HCT116 (cell line): Measurements from ENCODE around the gene LRP1B. TPM values are rescaled to one million over a fixed set of nuclear protein-coding genes. Genes with fewer than 3 reads are reported as not detected.

Experiments
- ATAC-seq: fragments of 200-7000 bp; cut with Tn5 transposase; 2 replicates; pipeline ENCODE4 v1.9.1; 2020; ENCODE audit warnings: mild to moderate bottlenecking, moderate library complexity
- BruUV-seq: library from RNA; stranded (reverse); fragments of 400-500 nt; replicated peaks from 2 replicates; lab custom pipeline; 2021; lab: Mats Ljungman, UMichigan
- CTCF ChIA-PET: fragments of 300-600 bp; sonication (Branson Sonifier 250); formaldehyde crosslinking; loops from one replicate; lab custom pipeline; 2021; ENCODE audit warnings: antibody characterized with exemption; lab: Charles Lee
- POLR2A ChIA-PET: fragments of 300-600, 350-600 bp; sonication (Branson Sonifier 250); formaldehyde crosslinking; loops from one replicate; lab custom pipeline; 2021; ENCODE audit warnings: antibody characterized with exemption; lab: Charles Lee
- RAD21 ChIA-PET, 2 experiments: fragments of 300-600 bp; sonication (Branson Sonifier 250); formaldehyde crosslinking; loops; one replicate each; lab custom pipeline; 2023; ENCODE audit warnings: low total read pairs in 2 of 2; ENCODE audit not compliant: uncharacterized antibody in 2 of 2, unreplicated experiment in 2 of 2, low non-redundant PET in 1 of 2; lab: Charles Lee
- DNase-seq: peaks from one replicate; pipeline ENCODE4 v3.0.0-alpha.2; 2010; ENCODE audit warnings: low read depth, low spot score
- H2AFZ ChIP-seq: fragments of 200-600 bp; shearing (Covaris generic), sonication (generic); 2 replicates; pipeline ENCODE4 v1.6.1; 2017; ENCODE audit warnings: low read depth, mixed run types, mixed read lengths, antibody characterized with exemption, low read length; ENCODE audit not compliant: poor library complexity, severe bottlenecking
- H3K27ac ChIP-seq: 2 replicates; pipeline ENCODE4 v1.5.1; 2012; ENCODE audit warnings: low read depth, low read length
- H3K27me3 ChIP-seq: fragments of 200-600 bp; sonication (generic); 2 replicates; pipeline ENCODE4 v1.6.1; 2016; ENCODE audit warnings: mixed run types, low read length, mixed read lengths; ENCODE audit not compliant: insufficient read depth
- H3K36me3 ChIP-seq, 2 experiments: fragments of 200-500 bp in 1 of 2; fragments of 200-600 bp in 1 of 2; sonication (Bioruptor generic) in 1 of 2; sonication (generic) in 1 of 2; 2 replicates each; pipeline versions ENCODE4 v1.5.1 to v1.6.1; 2014 to 2016; ENCODE audit warnings: low read length in 2 of 2, inconsistent platforms in 1 of 2, mixed read lengths in 1 of 2, mixed run types in 1 of 2; ENCODE audit not compliant: insufficient read depth in 2 of 2, control insufficient read depth in 1 of 2
- H3K4me1 ChIP-seq, 2 experiments: fragments of 200-600 bp in 1 of 2; sonication (generic) in 1 of 2; 2 replicates each; pipeline versions ENCODE4 v1.5.1 to v1.6.1; 2012 to 2017; ENCODE audit warnings: low read length in 2 of 2, inconsistent platforms in 1 of 2, mild to moderate bottlenecking in 1 of 2, mixed read lengths in 1 of 2, mixed run types in 1 of 2, moderate library complexity in 1 of 2; ENCODE audit not compliant: insufficient read depth in 2 of 2, control insufficient read depth in 1 of 2
- H3K4me2 ChIP-seq: fragments of 200-600 bp; sonication (generic); 2 replicates; pipeline ENCODE4 v1.6.1; 2017; ENCODE audit warnings: mixed run types, low read length, mixed read lengths
- H3K4me3 ChIP-seq, 2 experiments: fragments of 200-600 bp in 1 of 2; sonication (generic) in 1 of 2; replicated peaks in 1 of 2; 2 replicates each; pipeline ENCODE4 v1.5.1; 2011 to 2016; ENCODE audit warnings: low read length in 2 of 2, control low read depth in 1 of 2, low read depth in 1 of 2, mild to moderate bottlenecking in 1 of 2, mixed read lengths in 1 of 2, mixed run types in 1 of 2
- H3K79me2 ChIP-seq: fragments of 200-600 bp; sonication (generic); 2 replicates; pipeline ENCODE4 v1.6.1; 2017; ENCODE audit warnings: mild to moderate bottlenecking, mixed run types, low read length, moderate library complexity, mixed read lengths; ENCODE audit not compliant: insufficient read depth
- H3K9ac ChIP-seq: fragments of 200-600 bp; sonication (generic); 2 replicates; pipeline ENCODE4 v1.6.1; 2016; ENCODE audit warnings: low read length, mixed read lengths
- H3K9me2 ChIP-seq: fragments of 200-600 bp; sonication (generic), shearing (Covaris generic); 2 replicates; pipeline ENCODE4 v1.6.1; 2017; ENCODE audit warnings: mixed run types, mild to moderate bottlenecking, moderate library complexity; ENCODE audit not compliant: insufficient read depth
- H3K9me3 ChIP-seq, 2 experiments: fragments of 200-500 bp in 1 of 2; fragments of 200-600 bp in 1 of 2; sonication (Bioruptor generic) in 1 of 2; sonication (generic) in 1 of 2; 2 replicates each; pipeline ENCODE4 v1.6.1; 2014 to 2017; ENCODE audit warnings: low read length in 2 of 2, mixed read lengths in 2 of 2, inconsistent platforms in 1 of 2, low read depth in 1 of 2, mild to moderate bottlenecking in 1 of 2, mixed run types in 1 of 2, moderate library complexity in 1 of 2; ENCODE audit not compliant: control insufficient read depth in 1 of 2, insufficient read depth in 1 of 2
- H4K20me1 ChIP-seq: fragments of 200-600 bp; sonication (generic), shearing (Covaris generic); 2 replicates; pipeline ENCODE4 v1.6.1; 2017; ENCODE audit warnings: mixed run types, mild to moderate bottlenecking, moderate library complexity; ENCODE audit not compliant: insufficient read depth
- RAD21 ChIP-seq: IDR thresholded peaks from 2 replicates; pipeline ENCODE4 v1.6.1; 2012; ENCODE audit warnings: low read depth, mild to moderate bottlenecking
- TCF7L2 ChIP-seq: IDR thresholded peaks from 2 replicates; pipeline ENCODE4 v1.7.0; 2011; ENCODE audit warnings: borderline replicate concordance, inconsistent platforms; ENCODE audit not compliant: insufficient read depth, insufficient read length; ENCODE audit errors: extremely low read depth
- YY1 ChIP-seq: IDR thresholded peaks from 2 replicates; pipeline ENCODE4 v1.6.1; 2011; ENCODE audit warnings: low read length, low read depth, moderate library complexity, mild to moderate bottlenecking; ENCODE audit not compliant: insufficient replicate concordance; ENCODE audit errors: extremely low read depth
- intact Hi-C: fragments of 100-400 bp; cut with micrococcal nuclease; formaldehyde crosslinking; loops from 2 replicates; pipeline ENCODE4 v1.10.0; 2022
- total RNA-seq: library from RNA; stranded (reverse); gene quantifications from one replicate; pipeline ENCODE4 v1.2.1, GENCODE V29; 2021; ENCODE audit not compliant: unreplicated experiment
- TF ChIP-seq, protein P1 (sequence below), 3 experiments: fragments of 200-600 bp in 1 of 3; sonication (generic) in 1 of 3; IDR thresholded peaks in 2 of 3; conservative IDR thresholded peaks in 1 of 3; 2 replicates each; pipeline ENCODE4 v1.5.1; 2012 to 2017; ENCODE audit warnings: low read depth in 2 of 3, low read length in 2 of 3, antibody characterized with exemption in 1 of 3, borderline replicate concordance in 1 of 3, control low read depth in 1 of 3, mild to moderate bottlenecking in 1 of 3, mixed read lengths in 1 of 3, mixed run types in 1 of 3, moderate library complexity in 1 of 3; ENCODE audit not compliant: insufficient read depth in 1 of 3

Gene LRP1B
- total RNA-seq, 1 experiment from 2014 or later: 0.34 TPM

DNA sequence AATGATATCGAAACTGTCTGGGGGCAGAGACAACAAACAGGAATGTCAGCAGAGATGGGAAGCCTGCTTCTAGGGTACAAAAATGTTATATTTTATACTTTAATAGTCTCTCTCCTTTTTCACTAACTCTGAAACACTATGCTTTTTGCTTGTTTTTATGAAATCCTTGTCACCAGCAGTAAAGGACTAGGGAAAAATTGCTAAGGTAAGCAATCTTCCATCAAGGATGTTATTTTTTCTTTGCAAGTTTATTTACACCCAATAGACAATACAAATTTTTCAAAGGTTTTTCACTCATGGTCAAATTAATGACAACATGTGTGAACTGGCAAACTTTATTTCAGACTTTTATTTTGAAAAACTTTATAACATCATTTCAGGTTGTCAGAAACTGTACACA is 1884.8 kb downstream of the LRP1B start:
- CTCF ChIA-PET: no interaction called here
- Histone ChIP-seq H3K27ac (no peak overlapping the region), H3K9me3 (no peaks in the 10 kb centered on the region), H3K9ac (no peak overlapping the region), H3K4me1 (no peaks in the 10 kb centered on the region), H3K36me3 (no peaks in the 10 kb centered on the region), H2AFZ (no peak overlapping the region), H3K79me2 (no peaks in the 10 kb centered on the region), H3K27me3 (no peaks in the 10 kb centered on the region), H3K9me2 (no peaks in the 10 kb centered on the region), H3K4me2 (no peak overlapping the region), H4K20me1 (no peaks in the 10 kb centered on the region), H3K4me3 (no peak overlapping the region)
- RAD21 ChIA-PET: no interaction called here
- ATAC-seq (no peak), DNase-seq (no peak)
- POLR2A ChIA-PET: no interaction called here
- no TSS peak for BruUV-seq
- intact Hi-C loops: no loop called here
- no peak for TF ChIP-seq YY1

DNA sequence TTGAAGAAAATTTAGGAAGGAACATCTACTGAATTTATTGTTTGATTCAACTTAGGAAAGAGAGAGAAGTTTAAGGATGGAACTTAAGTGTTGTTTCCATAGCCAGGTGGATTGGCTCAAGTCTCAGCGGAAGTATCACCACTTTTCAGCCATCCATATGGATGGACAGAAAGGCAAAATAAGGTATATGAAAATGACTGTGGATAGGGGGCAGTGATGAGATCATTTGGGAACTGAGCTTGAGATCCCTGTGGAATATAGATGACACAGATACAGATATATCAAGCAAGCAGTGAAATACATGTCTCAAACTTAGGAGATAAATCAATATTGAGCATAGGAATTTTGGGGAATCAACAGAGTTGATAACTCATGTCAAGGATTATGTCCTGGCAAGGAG is 1887.9 kb downstream of the LRP1B start:
- no peak overlapping the region for H3K9ac ChIP-seq
- no peaks in the 10 kb centered on the region for H3K27me3 ChIP-seq
- H3K9me2 ChIP-seq: no peaks in the 10 kb centered on the region
- POLR2A ChIA-PET: no interaction called here
- TF ChIP-seq RAD21: peak; percentile 24; the same call in 1 of the 2 replicates
- TF ChIP-seq TCF7L2: no peak
- TF ChIP-seq, protein P1, sequence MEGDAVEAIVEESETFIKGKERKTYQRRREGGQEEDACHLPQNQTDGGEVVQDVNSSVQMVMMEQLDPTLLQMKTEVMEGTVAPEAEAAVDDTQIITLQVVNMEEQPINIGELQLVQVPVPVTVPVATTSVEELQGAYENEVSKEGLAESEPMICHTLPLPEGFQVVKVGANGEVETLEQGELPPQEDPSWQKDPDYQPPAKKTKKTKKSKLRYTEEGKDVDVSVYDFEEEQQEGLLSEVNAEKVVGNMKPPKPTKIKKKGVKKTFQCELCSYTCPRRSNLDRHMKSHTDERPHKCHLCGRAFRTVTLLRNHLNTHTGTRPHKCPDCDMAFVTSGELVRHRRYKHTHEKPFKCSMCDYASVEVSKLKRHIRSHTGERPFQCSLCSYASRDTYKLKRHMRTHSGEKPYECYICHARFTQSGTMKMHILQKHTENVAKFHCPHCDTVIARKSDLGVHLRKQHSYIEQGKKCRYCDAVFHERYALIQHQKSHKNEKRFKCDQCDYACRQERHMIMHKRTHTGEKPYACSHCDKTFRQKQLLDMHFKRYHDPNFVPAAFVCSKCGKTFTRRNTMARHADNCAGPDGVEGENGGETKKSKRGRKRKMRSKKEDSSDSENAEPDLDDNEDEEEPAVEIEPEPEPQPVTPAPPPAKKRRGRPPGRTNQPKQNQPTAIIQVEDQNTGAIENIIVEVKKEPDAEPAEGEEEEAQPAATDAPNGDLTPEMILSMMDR (IDR thresholded peaks at IDR 0.05 in 2 of 3, conservative IDR thresholded peaks at IDR 0.05 in 1 of 3; ENCODE audit: borderline replicate concordance in 1 of 3, insufficient read depth in 1 of 3, low read depth in 2 of 3, low read length in 2 of 3): peak in 2 of 3 experiments; percentile 31 to 39; a peak in 3 of 6 replicates
- H3K36me3 ChIP-seq: no peaks in the 10 kb centered on the region
- no TSS peak for BruUV-seq
- no peak overlapping the region for H3K4me2 ChIP-seq
- RAD21 ChIA-PET: no interaction called here
- ATAC-seq (peak; percentile 63), DNase-seq (no peak)
- no peak overlapping the region for H2AFZ ChIP-seq
- no peak overlapping the region for H3K27ac ChIP-seq
- no peaks in the 10 kb centered on the region for H4K20me1 ChIP-seq
- H3K4me3 ChIP-seq: no peak overlapping the region
- H3K4me1 ChIP-seq: no peaks in the 10 kb centered on the region
- intact Hi-C loops: no loop called here
- CTCF ChIA-PET: interaction anchor here (0.7 kb wide), 1 partner anchor 10 kb away, joined by 4 read pairs; no protein-coding TSS in a partner anchor
- H3K79me2 ChIP-seq: no peaks in the 10 kb centered on the region
- no peaks in the 10 kb centered on the region for H3K9me3 ChIP-seq
